Muscle layer of duodenum (tissue), 2 donors: ENCODE data around the gene SRR.
"Not testable (repeated sequence)": the region's sequence is repeated elsewhere in the genome, so short reads cannot be mapped to it uniquely, and the experiment has no call there.

Experiments
- H3K27ac ChIP-seq: one replicate; pipeline ENCODE4 v1.7.0; 2013; ENCODE audit warnings: mild to moderate bottlenecking, low read length
- H3K27me3 ChIP-seq: one replicate; pipeline ENCODE4 v1.7.0; 2013; ENCODE audit warnings: low read depth, mild to moderate bottlenecking, control low read depth, low read length
- H3K36me3 ChIP-seq, 2 donors: one replicate each; pipeline ENCODE4 v1.7.0; 2013; ENCODE audit warnings: low read length in 2 of 2, control low read depth in 1 of 2, mild to moderate bottlenecking in 1 of 2; ENCODE audit not compliant: insufficient read depth in 2 of 2, control insufficient read depth in 1 of 2
- H3K4me1 ChIP-seq, 2 donors: one replicate each; pipeline ENCODE4 v1.7.0; 2013; ENCODE audit warnings: low read length in 2 of 2, mild to moderate bottlenecking in 2 of 2, control low read depth in 1 of 2, moderate library complexity in 1 of 2; ENCODE audit not compliant: insufficient read depth in 2 of 2, control insufficient read depth in 1 of 2
- H3K4me3 ChIP-seq, 2 donors: one replicate each; pipeline ENCODE4 v1.7.0; 2013; ENCODE audit warnings: low read length in 2 of 2, low read depth in 1 of 2, mild to moderate bottlenecking in 1 of 2
- H3K9me3 ChIP-seq, 2 donors: one replicate each; pipeline ENCODE4 v1.7.0; 2013; ENCODE audit warnings: low read length in 2 of 2, control low read depth in 1 of 2, mild to moderate bottlenecking in 1 of 2; ENCODE audit not compliant: control insufficient read depth in 1 of 2
- donor health status: healthy.

SRR gene

GRCh38 chr17:2297023-2297422 is 6.7 kb upstream of the SRR start:
- Histone ChIP-seq H3K9me3 (no peaks in the 10 kb centered on the region), H3K27ac (no peak overlapping the region), H3K27me3 (no peaks in the 10 kb centered on the region), H3K4me1 (peaks cover 0 to 10% of the 10 kb centered on the region in 2 donors), H3K4me3 (no peak overlapping the region), H3K36me3 (peaks cover 52 to 55% of the 10 kb centered on the region in 2 donors)

GRCh38 chr17:2299136-2299535 is 4.6 kb upstream of the SRR start:
- H3K4me1 ChIP-seq = peaks cover 3 to 19% of the 10 kb centered on the region in 2 donors
- no peak overlapping the region for H3K27ac ChIP-seq
- H3K36me3 ChIP-seq = peaks cover 33 to 43% of the 10 kb centered on the region in 2 donors
- H3K9me3 ChIP-seq = no peaks in the 10 kb centered on the region
- H3K27me3 ChIP-seq = no peaks in the 10 kb centered on the region
- no peak overlapping the region for H3K4me3 ChIP-seq

DNA sequence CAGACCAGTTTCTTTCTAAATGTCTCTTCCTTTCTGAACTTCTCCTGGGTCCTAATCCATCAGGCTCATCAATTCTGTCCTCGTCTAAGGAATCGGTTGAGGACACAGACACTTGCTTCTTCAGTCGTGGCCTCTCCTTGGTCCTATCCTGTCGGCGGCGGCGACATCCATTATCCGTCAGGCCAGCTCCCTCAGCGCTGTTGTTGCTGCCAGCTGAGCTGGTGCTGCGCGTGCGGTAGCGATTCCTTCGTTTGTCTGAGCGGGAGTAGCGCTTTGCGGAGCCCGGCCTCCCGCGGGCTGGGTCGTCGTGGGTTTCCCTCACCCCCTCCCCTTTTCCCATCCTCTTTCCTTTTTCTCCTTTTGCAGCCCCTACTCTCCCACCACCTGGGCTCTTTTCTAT is 4.0 kb upstream of the SRR start:
- Histone ChIP-seq H3K27ac (no peak overlapping the region), H3K4me3 (no peak overlapping the region), H3K4me1 (peaks cover 3 to 25% of the 10 kb centered on the region in 2 donors), H3K9me3 (no peaks in the 10 kb centered on the region), H3K36me3 (peaks cover 30 to 37% of the 10 kb centered on the region in 2 donors), H3K27me3 (no peaks in the 10 kb centered on the region)

DNA sequence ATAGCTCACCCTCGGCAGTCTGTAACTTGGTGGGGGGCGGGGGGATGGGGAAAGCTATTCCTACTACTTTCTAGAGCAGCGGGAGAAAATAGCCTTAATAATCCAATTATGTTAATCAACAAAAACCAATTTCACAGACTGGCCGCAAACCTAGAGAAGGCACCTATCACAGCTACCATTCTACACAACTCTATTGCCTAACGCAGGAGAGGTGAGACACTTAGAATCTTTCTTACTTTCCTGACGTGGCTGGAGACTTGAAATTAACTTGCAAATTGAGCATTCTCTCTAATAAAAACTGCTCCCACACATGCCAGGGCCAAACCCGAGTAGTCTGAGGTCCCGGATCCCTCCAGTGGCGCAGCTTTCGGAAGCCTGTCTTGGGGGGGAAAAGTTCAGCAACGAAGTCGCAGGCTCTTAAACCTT is 959 bp upstream of the SRR start:
- Histone ChIP-seq H3K36me3 (peaks cover 12 to 20% of the 10 kb centered on the region in 2 donors), H3K27me3 (no peaks in the 10 kb centered on the region), H3K27ac (peak overlapping the region; percentile 67), H3K9me3 (no peaks in the 10 kb centered on the region), H3K4me1 (peaks cover 3 to 25% of the 10 kb centered on the region in 2 donors), H3K4me3 (peak overlapping the region; percentile 87 to 95)

GRCh38 chr17:2304931-2305330 is 1.2 kb downstream of the SRR start:
- H3K4me3 ChIP-seq = no peak overlapping the region
- H3K27me3 ChIP-seq = no peaks in the 10 kb centered on the region
- peaks cover 3 to 25% of the 10 kb centered on the region in 2 donors for H3K4me1 ChIP-seq
- no peaks in the 10 kb centered on the region for H3K9me3 ChIP-seq
- no peak overlapping the region for H3K27ac ChIP-seq
- H3K36me3 ChIP-seq = peaks cover 0 to 7% of the 10 kb centered on the region in 2 donors

DNA sequence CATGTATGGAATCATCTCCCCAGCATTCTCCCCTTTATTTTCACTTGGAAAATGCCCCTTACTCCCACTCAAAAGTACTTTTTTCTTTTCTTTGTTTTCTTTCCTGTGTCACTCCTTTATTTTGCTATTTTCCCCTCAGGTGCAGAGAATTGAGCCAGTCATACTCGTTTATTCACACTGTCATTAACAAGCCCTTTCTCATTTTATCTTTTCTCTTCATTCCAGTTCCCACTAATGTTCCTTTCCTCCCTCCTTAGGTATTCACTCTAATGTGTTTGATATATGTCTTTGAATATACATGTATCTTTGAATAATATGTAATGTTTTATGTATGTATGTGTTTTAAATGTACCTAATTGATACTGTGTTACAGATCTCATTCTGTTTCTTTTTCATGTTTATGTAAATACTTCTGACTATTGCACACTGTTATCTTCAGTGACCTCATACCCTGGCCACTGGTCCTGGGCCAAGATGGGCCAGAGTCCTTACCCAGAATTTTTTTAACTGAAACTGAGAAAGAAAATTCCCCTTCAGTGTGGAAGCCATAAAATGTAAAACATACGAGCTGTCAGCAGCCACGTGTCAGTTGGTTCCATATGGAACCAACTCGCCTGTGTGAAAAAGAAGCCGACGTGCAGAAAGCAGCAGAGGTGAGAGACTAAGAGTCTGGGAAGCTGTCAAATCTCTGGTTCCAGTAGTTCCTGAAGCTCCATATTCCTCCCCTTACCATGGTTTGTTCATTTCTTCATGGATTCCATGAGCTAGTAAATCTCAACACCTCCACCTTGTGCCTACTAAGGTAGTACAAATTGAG is 5.8 kb downstream of the SRR start:
- H3K9me3 ChIP-seq = no peaks in the 10 kb centered on the region
- no peaks in the 10 kb centered on the region for H3K36me3 ChIP-seq
- H3K4me1 ChIP-seq = peaks cover 0 to 1% of the 10 kb centered on the region in 2 donors
- no peak overlapping the region for H3K4me3 ChIP-seq
- no peak overlapping the region for H3K27ac ChIP-seq
- no peaks in the 10 kb centered on the region for H3K27me3 ChIP-seq

GRCh38 chr17:2312736-2313135 is 9.0 kb downstream of the SRR start:
- Histone ChIP-seq H3K4me3 (no peak overlapping the region), H3K9me3 (no peaks in the 10 kb centered on the region), H3K27me3 (no peaks in the 10 kb centered on the region), H3K4me1 (no peaks in the 10 kb centered on the region), H3K36me3 (no peaks in the 10 kb centered on the region), H3K27ac (no peak overlapping the region)

DNA sequence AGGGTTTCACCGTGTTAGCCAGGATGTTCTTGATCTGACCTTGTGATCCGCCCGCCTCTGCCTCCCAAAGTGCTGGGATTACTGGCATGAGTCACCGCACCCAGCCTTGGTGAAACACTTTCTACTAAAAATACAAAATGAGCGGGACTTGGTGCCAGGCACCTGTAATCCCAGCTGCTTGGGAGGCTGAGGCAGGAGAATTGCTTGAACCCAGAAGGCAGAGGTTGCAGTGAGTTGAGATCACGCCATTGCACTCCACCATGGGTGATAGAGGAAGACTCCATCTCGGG is 13.1 kb downstream of the SRR start:
- H3K9me3 ChIP-seq, H3K27ac ChIP-seq, H3K27me3 ChIP-seq, H3K4me1 ChIP-seq, H3K4me3 ChIP-seq, H3K36me3 ChIP-seq: not testable (repeated sequence)

- no peaks in the 10 kb centered on the region for H3K9me3 ChIP-seq
- no peak overlapping the region for H3K4me3 ChIP-seq
- H3K4me1 ChIP-seq = no peaks in the 10 kb centered on the region
- no peaks in the 10 kb centered on the region for H3K27me3 ChIP-seq
- H3K36me3 ChIP-seq = peaks cover 1 to 11% of the 10 kb centered on the region in 2 donors
- H3K27ac ChIP-seq = no peak overlapping the region
These were observed 14.0 kb downstream of the SRR start for GRCh38 chr17:2317796-2318195.

DNA sequence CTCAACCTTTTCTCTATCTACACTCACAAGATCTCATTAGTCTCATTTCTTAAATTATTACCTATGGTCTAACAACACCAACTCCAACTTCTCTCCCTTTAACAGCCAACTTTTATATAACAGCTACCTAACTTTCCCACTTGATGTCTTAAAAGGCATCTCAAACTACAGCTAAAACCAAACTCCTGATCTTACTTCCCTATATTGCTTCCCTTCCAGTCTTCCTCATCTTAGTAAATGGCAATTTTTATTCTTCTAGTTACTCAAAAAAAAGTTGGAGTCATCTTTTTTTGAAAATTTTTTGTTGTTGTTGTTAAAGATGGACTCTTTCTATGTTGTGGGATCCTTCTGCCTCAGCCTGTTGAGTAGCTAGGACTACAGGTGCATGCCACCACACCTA is 15.3 kb downstream of the SRR start:
- Histone ChIP-seq H3K4me3 (no peak overlapping the region), H3K36me3 (peaks cover 14 to 24% of the 10 kb centered on the region in 2 donors), H3K27me3 (no peaks in the 10 kb centered on the region)

DNA sequence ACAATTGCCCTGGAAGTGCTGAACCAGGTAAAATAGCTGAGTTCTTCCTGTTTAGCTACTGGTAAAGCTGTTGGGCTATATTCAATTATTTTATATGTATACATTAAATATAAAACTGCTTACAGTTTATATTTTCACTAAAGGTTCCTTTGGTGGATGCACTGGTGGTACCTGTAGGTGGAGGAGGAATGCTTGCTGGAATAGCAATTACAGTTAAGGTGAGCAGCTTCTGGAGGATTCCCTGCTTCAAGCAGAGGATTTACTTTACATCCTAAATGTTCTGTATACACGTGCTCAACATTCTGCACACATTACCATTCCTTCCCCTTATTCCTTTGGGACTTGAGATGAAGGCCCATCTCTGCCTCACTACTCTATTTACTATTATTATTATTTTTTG is 17.6 kb downstream of the SRR start:
- Histone ChIP-seq H3K27me3 (no peaks in the 10 kb centered on the region), H3K4me3 (no peak overlapping the region), H3K36me3 (peaks cover 36 to 42% of the 10 kb centered on the region in 2 donors)

More for the DNA sequence above, 15.3 kb downstream of the SRR start:
- H3K4me1 ChIP-seq = no peaks in the 10 kb centered on the region
- no peaks in the 10 kb centered on the region for H3K9me3 ChIP-seq
- H3K27ac ChIP-seq = no peak overlapping the region

More for the DNA sequence above, 17.6 kb downstream of the SRR start:
- H3K4me1 ChIP-seq = no peaks in the 10 kb centered on the region
- H3K27ac ChIP-seq = no peak overlapping the region
- no peaks in the 10 kb centered on the region for H3K9me3 ChIP-seq
